Skeletal muscle satellite cell (primary cell): ENCODE measurements around the gene ZFHX3.

Experiments used
- H3K27me3 ChIP-seq: 2 replicates; pipeline ENCODE4 v1.7.0; 2013; ENCODE audit warnings: low read length; ENCODE audit not compliant: control insufficient read depth, insufficient read depth
- H3K36me3 ChIP-seq: 2 replicates; pipeline ENCODE4 v1.7.0; 2013; ENCODE audit warnings: mild to moderate bottlenecking, control low read depth, low read length; ENCODE audit not compliant: insufficient read depth
- H3K4me1 ChIP-seq: 2 replicates; pipeline ENCODE4 v1.7.0; 2013; ENCODE audit warnings: low read length; ENCODE audit not compliant: control insufficient read depth, insufficient read depth
- H3K4me2 ChIP-seq: 2 replicates; pipeline ENCODE4 v1.7.0; 2013; ENCODE audit warnings: mild to moderate bottlenecking, low read length
- H3K4me3 ChIP-seq: 2 replicates; pipeline ENCODE4 v1.7.0; 2013; ENCODE audit warnings: low read length
- H3K9ac ChIP-seq: 2 replicates; pipeline ENCODE4 v1.7.0; 2013; ENCODE audit warnings: mild to moderate bottlenecking, low read depth, low read length, moderate library complexity
- H3K9me3 ChIP-seq: replicated peaks from 2 replicates; pipeline ENCODE4 v1.7.0; 2013; ENCODE audit warnings: mild to moderate bottlenecking, control low read depth, low read length

The ZFHX3 gene

DNA sequence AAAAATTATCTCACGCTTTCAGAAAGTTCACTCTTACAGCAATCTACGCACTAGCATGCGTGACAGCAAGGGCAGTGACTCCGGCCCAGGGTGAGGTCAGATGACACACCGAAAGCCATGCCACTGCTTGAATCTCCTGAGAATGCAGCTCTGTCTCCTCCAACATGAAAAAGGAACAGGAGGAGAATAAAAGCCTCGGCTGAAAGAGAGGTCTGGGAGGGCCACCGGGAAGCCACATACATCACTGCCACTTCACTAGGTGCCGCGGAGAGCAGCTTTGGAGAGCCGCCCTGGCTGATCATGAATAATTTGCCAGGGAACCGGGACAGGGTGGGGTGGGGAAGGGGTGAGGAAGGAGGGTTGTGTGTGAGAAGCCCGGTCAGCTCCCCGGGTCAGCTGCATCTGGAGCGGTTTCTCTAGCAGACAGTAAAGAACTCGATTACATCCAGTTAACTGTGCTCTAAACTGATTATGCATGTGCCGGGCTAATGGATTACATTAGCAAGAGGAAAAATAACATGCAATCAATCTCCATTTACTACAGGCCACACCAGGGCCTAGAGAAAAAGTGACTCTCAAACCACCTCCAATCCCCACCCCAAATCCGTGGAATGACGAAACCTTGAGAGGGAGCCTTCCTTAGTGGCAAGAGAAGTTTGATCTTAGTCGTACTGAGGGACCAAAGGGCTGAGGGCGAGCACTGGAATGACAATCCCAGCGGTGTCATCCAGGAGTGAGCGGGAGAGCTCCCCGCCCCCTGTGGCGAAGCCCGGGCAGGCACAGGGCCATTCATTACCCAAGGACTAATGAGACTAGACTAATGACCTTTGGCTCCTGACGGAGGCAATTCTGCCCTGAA is 100.3 kb downstream of the ZFHX3 start:
- H3K4me2 ChIP-seq, result peak overlapping the region; percentile 56
- peak overlapping the region; percentile 62 for H3K9ac ChIP-seq
- peaks cover 36% of the 10 kb centered on the region for H3K36me3 ChIP-seq
- peaks cover 35% of the 10 kb centered on the region for H3K4me1 ChIP-seq
- no peaks in the 10 kb centered on the region for H3K27me3 ChIP-seq
- H3K9me3 ChIP-seq, result no peaks in the 10 kb centered on the region
- no peak overlapping the region for H3K4me3 ChIP-seq

- Histone ChIP-seq H3K4me3 (no peak overlapping the region), H3K9me3 (no peaks in the 10 kb centered on the region), H3K4me1 (peaks cover 25% of the 10 kb centered on the region), H3K27me3 (no peaks in the 10 kb centered on the region), H3K36me3 (peaks cover 41% of the 10 kb centered on the region), H3K9ac (peak overlapping the region; percentile 62), H3K4me2 (no peak overlapping the region)
Measured at GRCh38 chr16:72946474-72947194, 101.3 kb downstream of the ZFHX3 start.

DNA sequence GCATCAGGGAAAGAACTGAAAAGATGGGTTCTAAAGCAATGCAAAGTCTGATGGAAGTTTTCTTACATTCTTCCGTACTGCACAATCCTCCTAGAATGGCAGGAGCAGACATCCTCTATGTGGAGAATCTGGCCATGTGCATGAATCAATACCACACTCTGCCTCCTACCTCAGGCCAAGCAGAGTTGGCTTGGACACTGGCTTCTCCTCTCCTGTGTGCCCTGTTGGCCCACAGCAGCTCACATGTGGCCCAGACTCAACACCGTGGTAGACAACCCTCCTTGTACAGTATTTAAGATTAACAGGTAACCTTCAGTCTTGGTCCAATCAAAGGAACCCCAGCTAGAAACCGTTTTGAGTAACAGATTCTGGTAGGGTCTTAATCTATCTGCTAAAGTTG is 101.9 kb downstream of the ZFHX3 start:
- H3K27me3 ChIP-seq, result no peaks in the 10 kb centered on the region

GRCh38 chr16:72945611-72946010 is 102.3 kb downstream of the ZFHX3 start:
- no peak overlapping the region for H3K4me2 ChIP-seq
- no peak overlapping the region for H3K4me3 ChIP-seq
- no peaks in the 10 kb centered on the region for H3K9me3 ChIP-seq
- no peak overlapping the region for H3K9ac ChIP-seq
- no peaks in the 10 kb centered on the region for H3K27me3 ChIP-seq
- peaks cover 37% of the 10 kb centered on the region for H3K36me3 ChIP-seq
- H3K4me1 ChIP-seq, result peaks cover 29% of the 10 kb centered on the region

More for the DNA sequence above, 101.9 kb downstream of the ZFHX3 start:
- Histone ChIP-seq H3K4me2 (no peak overlapping the region), H3K4me3 (no peak overlapping the region), H3K9me3 (no peaks in the 10 kb centered on the region), H3K36me3 (peaks cover 41% of the 10 kb centered on the region), H3K9ac (peak overlapping the region; percentile 6), H3K4me1 (peaks cover 25% of the 10 kb centered on the region)

GRCh38 chr16:72944757-72945485 is 103.0 kb downstream of the ZFHX3 start:
- H3K4me3 ChIP-seq, result no peak overlapping the region
- H3K4me2 ChIP-seq, result no peak overlapping the region
- no peak overlapping the region for H3K9ac ChIP-seq
- no peaks in the 10 kb centered on the region for H3K27me3 ChIP-seq
- peaks cover 36% of the 10 kb centered on the region for H3K4me1 ChIP-seq
- H3K9me3 ChIP-seq, result no peaks in the 10 kb centered on the region
- H3K36me3 ChIP-seq, result peaks cover 30% of the 10 kb centered on the region

DNA sequence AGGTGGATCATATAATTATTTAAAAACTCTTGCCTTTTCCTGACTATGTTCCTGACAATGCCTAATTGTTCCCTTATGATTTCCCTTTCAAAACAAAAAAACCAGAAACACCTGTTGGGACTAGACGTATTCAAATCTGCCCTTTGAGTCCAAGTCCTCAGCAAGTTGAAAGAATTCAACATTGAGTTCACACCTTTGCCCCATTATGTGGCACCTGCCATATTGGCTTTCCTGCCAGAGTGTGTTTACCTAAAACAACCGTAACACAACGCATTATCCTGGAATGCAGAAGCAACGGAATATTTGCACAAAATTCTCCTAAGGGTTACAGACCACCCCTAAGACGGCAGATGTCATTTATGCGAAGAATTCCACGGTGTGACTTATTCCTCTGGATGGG is 105.9 kb downstream of the ZFHX3 start:
- no peaks in the 10 kb centered on the region for H3K27me3 ChIP-seq
- H3K9ac ChIP-seq, result no peak overlapping the region
- peaks cover 10% of the 10 kb centered on the region for H3K36me3 ChIP-seq
- H3K4me3 ChIP-seq, result no peak overlapping the region
- H3K4me1 ChIP-seq, result peaks cover 51% of the 10 kb centered on the region
- H3K9me3 ChIP-seq, result no peaks in the 10 kb centered on the region
- H3K4me2 ChIP-seq, result no peak overlapping the region

DNA sequence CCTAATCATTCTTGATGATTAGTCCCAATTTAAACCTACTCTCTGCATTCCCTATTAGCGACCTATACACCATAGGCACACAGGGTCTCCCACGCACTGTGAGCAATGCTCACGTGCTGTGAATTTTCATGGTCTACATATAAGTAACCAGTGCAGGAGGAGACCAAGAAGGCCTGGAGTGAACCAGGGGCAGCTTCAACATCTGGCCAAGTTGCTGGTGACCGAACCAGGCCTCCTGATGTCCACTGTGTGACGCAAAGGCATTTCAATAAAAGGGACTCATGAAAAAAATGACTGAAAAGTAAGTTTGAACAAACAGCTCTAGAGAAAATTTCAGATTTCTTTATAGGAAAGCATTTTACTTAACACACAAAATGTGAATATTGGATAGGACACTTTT is 107.0 kb downstream of the ZFHX3 start:
- H3K4me1 ChIP-seq, result peaks cover 45% of the 10 kb centered on the region
- no peaks in the 10 kb centered on the region for H3K27me3 ChIP-seq
- H3K9me3 ChIP-seq, result no peaks in the 10 kb centered on the region
- H3K36me3 ChIP-seq, result peaks cover 10% of the 10 kb centered on the region
- H3K9ac ChIP-seq, result no peak overlapping the region
- H3K4me2 ChIP-seq, result no peak overlapping the region
- H3K4me3 ChIP-seq, result no peak overlapping the region

DNA sequence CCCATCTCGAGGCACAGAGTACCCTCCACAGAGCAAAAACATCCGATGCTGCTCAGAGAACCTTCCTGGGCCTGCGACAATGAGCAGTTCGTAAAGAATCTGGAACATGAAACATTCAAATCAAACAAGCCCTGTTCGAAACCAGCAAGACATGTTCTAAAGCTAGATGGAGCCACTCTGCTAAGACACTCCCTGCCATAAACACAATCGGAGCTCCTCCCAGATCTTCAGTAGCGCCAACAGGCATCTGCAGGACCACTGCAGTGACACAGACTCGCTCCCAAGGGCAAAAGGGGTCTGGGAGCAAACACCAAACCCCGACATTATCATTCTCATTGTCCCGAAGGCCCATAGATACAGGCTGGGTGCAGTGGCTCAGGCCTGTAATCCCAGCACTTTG is 108.7 kb downstream of the ZFHX3 start:
- H3K4me3 ChIP-seq, result peak overlapping the region; percentile 61
- peak overlapping the region; percentile 78 for H3K9ac ChIP-seq
- peaks cover 57% of the 10 kb centered on the region for H3K4me1 ChIP-seq

GRCh38 chr16:72938795-72939164 is 109.1 kb downstream of the ZFHX3 start:
- H3K9ac ChIP-seq, result peak overlapping the region; percentile 78

More for the DNA sequence above, 108.7 kb downstream of the ZFHX3 start:
- Histone ChIP-seq H3K4me2 (peak overlapping the region; percentile 81), H3K9me3 (no peaks in the 10 kb centered on the region), H3K36me3 (peaks cover 4% of the 10 kb centered on the region), H3K27me3 (no peaks in the 10 kb centered on the region)

DNA sequence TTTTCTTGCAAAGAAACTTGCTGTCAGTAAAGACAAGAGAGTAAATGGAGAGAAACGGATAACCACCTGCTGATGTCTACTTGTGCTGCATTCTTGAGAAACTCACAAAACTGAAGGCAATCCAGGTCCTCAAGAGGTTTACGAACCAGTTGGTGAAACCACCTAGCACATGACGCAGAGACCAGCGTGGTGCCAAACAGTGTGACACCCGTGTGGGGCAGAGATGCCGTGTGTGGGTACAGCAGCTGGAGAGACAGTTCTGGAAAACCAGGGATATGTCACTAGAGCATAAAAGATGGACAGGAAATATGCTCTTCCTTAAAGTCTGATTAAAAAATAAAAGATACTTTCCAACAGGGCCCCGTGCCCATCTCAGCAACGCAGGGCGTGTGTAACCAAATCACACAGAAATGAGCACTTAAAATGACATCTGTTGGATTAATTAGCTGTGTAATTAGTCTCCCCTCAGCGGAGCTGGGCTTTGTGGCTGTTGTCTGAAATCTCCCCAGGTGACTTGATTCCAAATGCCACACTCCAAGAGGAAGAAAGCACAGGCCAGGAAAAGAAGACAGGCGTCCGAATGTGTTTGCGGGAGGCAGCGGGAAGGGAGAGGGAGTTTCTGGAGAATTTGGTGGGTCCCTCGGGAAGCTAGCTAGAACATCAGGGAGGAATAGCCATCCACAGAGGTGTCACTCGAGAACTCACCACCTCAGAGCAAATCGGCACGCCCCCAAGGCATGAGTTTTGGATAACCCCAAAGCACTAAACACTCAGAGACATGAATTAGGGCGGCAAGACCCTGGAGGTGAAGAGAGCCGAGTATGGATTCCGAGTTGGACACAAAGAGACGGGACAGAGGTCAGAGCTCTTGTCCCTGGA is 109.8 kb downstream of the ZFHX3 start:
- Histone ChIP-seq H3K4me1 (peaks cover 62% of the 10 kb centered on the region), H3K4me2 (peak overlapping the region; percentile 81), H3K27me3 (no peaks in the 10 kb centered on the region), H3K4me3 (peak overlapping the region; percentile 61), H3K9me3 (no peaks in the 10 kb centered on the region), H3K36me3 (peaks cover 4% of the 10 kb centered on the region), H3K9ac (peak overlapping the region; percentile 78)

More at GRCh38 chr16:72938795-72939164, 109.1 kb downstream of the ZFHX3 start:
- H3K27me3 ChIP-seq, result no peaks in the 10 kb centered on the region
- peaks cover 4% of the 10 kb centered on the region for H3K36me3 ChIP-seq
- no peaks in the 10 kb centered on the region for H3K9me3 ChIP-seq
- peak overlapping the region; percentile 81 for H3K4me2 ChIP-seq
- peak overlapping the region; percentile 61 for H3K4me3 ChIP-seq
- H3K4me1 ChIP-seq, result peaks cover 57% of the 10 kb centered on the region
